Smooth muscle cell (in vitro differentiated cells): ENCODE data around the gene HCST. TPM values are rescaled to one million over a fixed set of nuclear protein-coding genes. Genes with fewer than 3 reads are reported as not detected.

Experiments used
- DNase-seq: peaks from one replicate; lab custom pipeline; 2025; ENCODE audit not compliant: unreplicated experiment; lab: John Stamatoyannopoulos, UW
- H2AFZ ChIP-seq: fragments of 200-600 bp; sonication (generic); 2 replicates; pipeline ENCODE4 v1.6.0; 2016; ENCODE audit warnings: antibody characterized with exemption, low read depth, mild to moderate bottlenecking
- H3F3A ChIP-seq: fragments of 200-600 bp; sonication (generic); 2 replicates; pipeline ENCODE4 v1.6.0; 2017; ENCODE audit warnings: antibody characterized with exemption, low read depth
- H3K27ac ChIP-seq: fragments of 200-600 bp; sonication (generic); 2 replicates; pipeline ENCODE4 v1.5.1; 2016; ENCODE audit warnings: low read depth, mild to moderate bottlenecking
- H3K27me3 ChIP-seq: fragments of 200-600 bp; sonication (generic); 2 replicates; pipeline ENCODE4 v1.6.1; 2016; ENCODE audit warnings: low read depth, mild to moderate bottlenecking
- H3K36me3 ChIP-seq: fragments of 200-600 bp; sonication (generic); 2 replicates; pipeline ENCODE4 v1.5.1; 2016; ENCODE audit warnings: low read depth
- H3K4me1 ChIP-seq: fragments of 200-600 bp; sonication (generic); 2 replicates; pipeline ENCODE4 v1.5.1; 2016; ENCODE audit warnings: low read depth
- H3K4me2 ChIP-seq: fragments of 200-600 bp; sonication (generic); 2 replicates; pipeline ENCODE4 v1.6.0; 2016; ENCODE audit warnings: mild to moderate bottlenecking
- H3K4me3 ChIP-seq: fragments of 200-600 bp; sonication (generic); 2 replicates; pipeline ENCODE4 v1.5.1; 2016; ENCODE audit warnings: mild to moderate bottlenecking
- H3K79me2 ChIP-seq: fragments of 200-600 bp; sonication (generic); 2 replicates; pipeline ENCODE4 v1.6.0; 2016; ENCODE audit warnings: low read depth, mild to moderate bottlenecking
- H3K9ac ChIP-seq: fragments of 200-600 bp; sonication (generic); 2 replicates; pipeline ENCODE4 v1.6.0; 2016; ENCODE audit warnings: low read depth
- H3K9me3 ChIP-seq: fragments of 200-600 bp; sonication (generic); replicated peaks from 2 replicates; pipeline ENCODE4 v1.5.1; 2016; ENCODE audit warnings: low read depth
- H4K20me1 ChIP-seq: fragments of 200-600 bp; sonication (generic); 2 replicates; pipeline ENCODE4 v1.6.0; 2016; ENCODE audit warnings: low read depth
- WGBS: methylation state at CpG from one replicate; pipeline ENCODE4 v1.1.7; 2016; ENCODE audit warnings: low lambda C conversion rate; 5-methylcytosine and 5-hydroxymethylcytosine counted together
- polyA plus RNA-seq: library from polyadenylated mRNA; unstranded; fragments of >200 nt; fragmentation: Nextera tagmentation; extraction: Ambion mirVana; gene quantifications from 2 replicates; pipeline ENCODE4 v1.2.1, GENCODE V29; 2016
- total RNA-seq: library from RNA; depleted of rRNA; stranded (reverse); fragments of >200 nt; gene quantifications from 2 replicates; pipeline ENCODE4 v1.2.3, GENCODE V29; 2014
- TF ChIP-seq, protein P1 (sequence below): fragments of 200-600 bp; sonication (generic); IDR thresholded peaks from 2 replicates; pipeline ENCODE4 v1.5.1; 2017; ENCODE audit warnings: borderline replicate concordance, mild to moderate bottlenecking, antibody characterized with exemption; ENCODE audit not compliant: insufficient read depth, poor library complexity, severe bottlenecking

Gene HCST
- total and polyA plus RNA-seq, 2 experiments from 2014 or later = 0.81 to 3.4 TPM

DNA sequence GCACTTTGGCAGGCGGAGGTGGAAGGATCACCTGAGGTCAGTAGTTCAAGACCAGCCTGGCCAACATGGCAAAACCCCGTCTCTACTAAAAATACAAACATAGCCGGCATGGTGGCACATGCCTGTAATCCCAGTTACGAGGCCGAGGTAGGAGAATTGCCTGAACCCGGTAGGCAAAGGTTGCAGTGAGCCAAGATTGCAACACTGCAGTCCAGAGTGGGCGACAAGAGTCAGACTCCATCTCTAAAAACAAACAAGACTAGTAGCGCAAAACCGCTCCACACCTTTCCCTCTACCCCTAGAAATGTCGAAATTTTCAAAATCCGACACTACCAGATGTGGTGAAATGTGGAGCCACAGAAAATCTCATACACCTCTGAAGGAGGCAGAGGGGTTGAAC is 17.0 kb downstream of the HCST start:
- DNase-seq = no peak
- H3K9ac ChIP-seq = no peak overlapping the region

DNA sequence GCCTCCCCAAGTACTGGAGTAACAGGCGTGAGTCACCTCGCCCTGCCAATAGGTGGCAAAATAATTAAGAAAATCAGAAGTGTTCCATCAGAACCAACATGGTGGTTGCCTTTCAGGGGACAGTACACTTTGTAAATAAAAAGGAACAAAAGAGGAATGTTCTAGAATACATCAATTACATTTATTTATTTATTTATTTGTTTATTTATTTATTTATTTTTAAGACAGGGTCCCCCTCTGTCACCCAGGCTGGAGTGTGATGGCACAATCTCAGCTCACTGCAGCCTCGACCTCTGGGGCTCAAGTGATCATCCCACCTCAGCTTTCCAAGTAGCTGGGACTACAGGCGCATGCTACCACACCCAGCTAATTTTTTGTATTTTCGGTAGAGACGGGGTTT is 18.7 kb downstream of the HCST start:
- Histone ChIP-seq H3K79me2 (no peaks in the 10 kb centered on the region), H2AFZ (no peak overlapping the region), H3F3A (no peaks in the 10 kb centered on the region), H3K27me3 (no peaks in the 10 kb centered on the region), H3K9me3 (no peaks in the 10 kb centered on the region), H3K4me1 (no peaks in the 10 kb centered on the region), H4K20me1 (no peaks in the 10 kb centered on the region), H3K36me3 (no peaks in the 10 kb centered on the region), H3K27ac (no peak overlapping the region), H3K9ac (no peak overlapping the region), H3K4me3 (no peak overlapping the region), H3K4me2 (no peak overlapping the region)
- TF ChIP-seq, protein P1, sequence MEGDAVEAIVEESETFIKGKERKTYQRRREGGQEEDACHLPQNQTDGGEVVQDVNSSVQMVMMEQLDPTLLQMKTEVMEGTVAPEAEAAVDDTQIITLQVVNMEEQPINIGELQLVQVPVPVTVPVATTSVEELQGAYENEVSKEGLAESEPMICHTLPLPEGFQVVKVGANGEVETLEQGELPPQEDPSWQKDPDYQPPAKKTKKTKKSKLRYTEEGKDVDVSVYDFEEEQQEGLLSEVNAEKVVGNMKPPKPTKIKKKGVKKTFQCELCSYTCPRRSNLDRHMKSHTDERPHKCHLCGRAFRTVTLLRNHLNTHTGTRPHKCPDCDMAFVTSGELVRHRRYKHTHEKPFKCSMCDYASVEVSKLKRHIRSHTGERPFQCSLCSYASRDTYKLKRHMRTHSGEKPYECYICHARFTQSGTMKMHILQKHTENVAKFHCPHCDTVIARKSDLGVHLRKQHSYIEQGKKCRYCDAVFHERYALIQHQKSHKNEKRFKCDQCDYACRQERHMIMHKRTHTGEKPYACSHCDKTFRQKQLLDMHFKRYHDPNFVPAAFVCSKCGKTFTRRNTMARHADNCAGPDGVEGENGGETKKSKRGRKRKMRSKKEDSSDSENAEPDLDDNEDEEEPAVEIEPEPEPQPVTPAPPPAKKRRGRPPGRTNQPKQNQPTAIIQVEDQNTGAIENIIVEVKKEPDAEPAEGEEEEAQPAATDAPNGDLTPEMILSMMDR = no peak
- 89% methylated on average over 6 of the region's 6 CpGs for WGBS
- DNase-seq = no peak

More for the DNA sequence above, 17.0 kb downstream of the HCST start:
- H4K20me1 ChIP-seq = no peaks in the 10 kb centered on the region
- no peak overlapping the region for H3K4me2 ChIP-seq
- H3K36me3 ChIP-seq = no peaks in the 10 kb centered on the region
- H2AFZ ChIP-seq = no peak overlapping the region
- no peaks in the 10 kb centered on the region for H3K9me3 ChIP-seq
- no peaks in the 10 kb centered on the region for H3K4me1 ChIP-seq
- H3K27me3 ChIP-seq = no peaks in the 10 kb centered on the region
- WGBS = 90% methylated on average over 11 of the region's 11 CpGs
- no peaks in the 10 kb centered on the region for H3K79me2 ChIP-seq
- H3F3A ChIP-seq = no peaks in the 10 kb centered on the region
- H3K27ac ChIP-seq = no peak overlapping the region
- TF ChIP-seq, protein P1 = no peak
- no peak overlapping the region for H3K4me3 ChIP-seq

DNA sequence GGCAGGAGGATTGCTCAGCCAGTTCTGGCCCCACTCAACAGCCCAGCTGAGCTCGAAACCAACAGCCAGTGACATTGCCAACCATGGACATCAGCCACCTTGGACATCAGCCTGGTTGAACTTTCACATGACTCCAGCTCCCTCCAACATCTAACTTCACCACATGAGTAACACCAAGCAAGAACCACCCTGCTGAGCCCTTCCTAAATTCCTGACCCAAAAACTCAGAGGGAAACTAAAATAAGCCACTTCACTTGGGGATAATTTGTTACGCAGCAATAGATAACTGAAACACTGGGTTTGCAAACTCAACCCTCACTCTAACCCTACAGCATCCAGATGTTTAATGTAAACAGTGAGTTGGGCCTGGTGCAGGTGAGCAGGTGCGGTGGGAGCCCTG is 23.2 kb downstream of the HCST start:
- H3K9ac ChIP-seq = no peak overlapping the region
- WGBS = 92% methylated on average over 3 of the region's 3 CpGs
- no peak overlapping the region for H3K27ac ChIP-seq
- H3K9me3 ChIP-seq = no peaks in the 10 kb centered on the region
- H3K4me3 ChIP-seq = no peak overlapping the region
- TF ChIP-seq, protein P1 = no peak
- H4K20me1 ChIP-seq = no peaks in the 10 kb centered on the region
- no peak for DNase-seq
- H3K79me2 ChIP-seq = no peaks in the 10 kb centered on the region
- no peaks in the 10 kb centered on the region for H3K36me3 ChIP-seq
- H2AFZ ChIP-seq = no peak overlapping the region
- H3F3A ChIP-seq = no peaks in the 10 kb centered on the region
- no peaks in the 10 kb centered on the region for H3K4me1 ChIP-seq
- no peaks in the 10 kb centered on the region for H3K27me3 ChIP-seq
- H3K4me2 ChIP-seq = no peak overlapping the region

DNA sequence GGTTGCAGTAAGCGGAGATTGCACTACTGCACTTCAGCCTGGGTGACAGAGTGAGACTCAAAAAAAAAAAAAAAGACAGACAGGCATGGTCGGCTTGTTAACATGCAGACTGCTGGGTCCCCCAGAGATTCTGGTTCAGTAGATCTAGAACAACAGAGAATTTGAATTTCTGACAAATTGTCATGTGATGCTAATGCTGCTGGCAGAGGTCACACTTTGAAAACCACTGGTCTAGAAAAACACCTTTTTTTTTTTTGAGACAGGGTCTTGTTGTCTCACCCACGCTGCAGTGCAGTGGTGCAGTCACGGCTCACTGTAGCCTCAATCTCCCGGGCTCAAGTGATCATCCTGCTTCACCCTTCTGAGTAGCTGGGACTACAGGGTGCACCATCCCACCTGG is 26.2 kb downstream of the HCST start:
- Histone ChIP-seq H2AFZ (no peak overlapping the region), H4K20me1 (no peaks in the 10 kb centered on the region), H3K4me1 (peaks cover 6% of the 10 kb centered on the region), H3K4me3 (no peak overlapping the region), H3K36me3 (no peaks in the 10 kb centered on the region), H3K27me3 (no peaks in the 10 kb centered on the region), H3K9ac (no peak overlapping the region), H3K4me2 (no peak overlapping the region), H3F3A (peaks cover 5% of the 10 kb centered on the region), H3K27ac (no peak overlapping the region), H3K9me3 (no peaks in the 10 kb centered on the region), H3K79me2 (no peaks in the 10 kb centered on the region)
- DNase-seq = no peak
- WGBS = 97% methylated on average over 5 of the region's 5 CpGs
- TF ChIP-seq, protein P1 = no peak
